ENCODE measurements around the gene GCNT2.
"Not testable (repeated sequence)": the region's sequence is repeated elsewhere in the genome, so short reads cannot be mapped to it uniquely, and the experiment has no call there.

GCNT2 gene

GRCh38 chr6:10567256-10568026 is 46.3 kb downstream of the GCNT2 start:
- H3K4me3 ChIP-seq = no peak overlapping the region
- H3K9me3 ChIP-seq = no peaks in the 10 kb centered on the region
- DNase-seq = no peak
- no peaks in the 10 kb centered on the region for H3K27me3 ChIP-seq
- TF ChIP-seq, protein P1, sequence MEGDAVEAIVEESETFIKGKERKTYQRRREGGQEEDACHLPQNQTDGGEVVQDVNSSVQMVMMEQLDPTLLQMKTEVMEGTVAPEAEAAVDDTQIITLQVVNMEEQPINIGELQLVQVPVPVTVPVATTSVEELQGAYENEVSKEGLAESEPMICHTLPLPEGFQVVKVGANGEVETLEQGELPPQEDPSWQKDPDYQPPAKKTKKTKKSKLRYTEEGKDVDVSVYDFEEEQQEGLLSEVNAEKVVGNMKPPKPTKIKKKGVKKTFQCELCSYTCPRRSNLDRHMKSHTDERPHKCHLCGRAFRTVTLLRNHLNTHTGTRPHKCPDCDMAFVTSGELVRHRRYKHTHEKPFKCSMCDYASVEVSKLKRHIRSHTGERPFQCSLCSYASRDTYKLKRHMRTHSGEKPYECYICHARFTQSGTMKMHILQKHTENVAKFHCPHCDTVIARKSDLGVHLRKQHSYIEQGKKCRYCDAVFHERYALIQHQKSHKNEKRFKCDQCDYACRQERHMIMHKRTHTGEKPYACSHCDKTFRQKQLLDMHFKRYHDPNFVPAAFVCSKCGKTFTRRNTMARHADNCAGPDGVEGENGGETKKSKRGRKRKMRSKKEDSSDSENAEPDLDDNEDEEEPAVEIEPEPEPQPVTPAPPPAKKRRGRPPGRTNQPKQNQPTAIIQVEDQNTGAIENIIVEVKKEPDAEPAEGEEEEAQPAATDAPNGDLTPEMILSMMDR (IDR thresholded peaks at IDR 0.05) = no peak
- no peaks in the 10 kb centered on the region for H3K36me3 ChIP-seq
- H3K27ac ChIP-seq = no peak overlapping the region
- no peaks in the 10 kb centered on the region for H3K4me1 ChIP-seq
- intact Hi-C loops (cut with DNase I; ENCODE audit: low total_unique reads) = no loop called here

DNA sequence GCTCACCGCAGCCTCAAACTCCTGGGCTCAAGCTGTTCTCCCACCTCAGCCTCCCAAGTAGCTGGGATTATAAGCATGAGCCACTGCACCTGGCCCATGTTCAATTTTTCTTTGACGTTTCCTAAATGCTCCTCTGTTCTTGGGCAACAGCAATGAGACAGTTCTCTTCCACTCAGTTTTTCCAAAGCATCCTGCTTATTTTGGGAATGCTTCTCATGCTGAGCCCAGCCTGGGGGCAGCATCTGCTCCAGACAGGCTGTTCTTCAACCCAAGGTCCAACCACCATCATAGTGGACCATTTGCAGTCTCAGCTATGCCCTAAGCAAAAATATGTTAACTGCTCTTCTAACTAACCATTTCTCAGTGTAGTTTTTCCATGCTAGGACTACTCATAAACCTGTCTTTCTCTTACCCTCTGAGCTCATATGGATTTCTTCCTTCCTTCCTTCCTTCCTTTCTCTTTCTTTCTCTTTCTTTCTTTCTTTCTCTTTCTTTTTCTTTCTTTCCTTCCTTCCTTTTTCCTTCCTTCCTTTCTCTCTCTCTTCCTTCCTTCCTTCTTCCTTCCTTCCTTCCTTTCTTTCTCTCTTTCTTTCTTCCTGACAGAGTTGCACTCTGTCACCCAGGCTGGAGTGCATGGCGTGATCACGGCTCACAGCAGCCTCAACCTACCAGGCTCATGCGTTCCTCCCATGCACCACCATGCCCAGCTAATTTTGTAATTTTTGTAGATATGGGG is 48.4 kb downstream of the GCNT2 start:
- Histone ChIP-seq H3K9me3 (no peaks in the 10 kb centered on the region), H3K27me3 (no peaks in the 10 kb centered on the region), H3K36me3 (no peaks in the 10 kb centered on the region), H3K4me3 (no peak overlapping the region), H3K27ac (no peak overlapping the region), H3K4me1 (no peaks in the 10 kb centered on the region)
- DNase-seq = no peak
- TF ChIP-seq, protein P1 (IDR thresholded peaks at IDR 0.05) = no peak
- intact Hi-C loops (cut with DNase I; ENCODE audit: low total_unique reads) = no loop called here

DNA sequence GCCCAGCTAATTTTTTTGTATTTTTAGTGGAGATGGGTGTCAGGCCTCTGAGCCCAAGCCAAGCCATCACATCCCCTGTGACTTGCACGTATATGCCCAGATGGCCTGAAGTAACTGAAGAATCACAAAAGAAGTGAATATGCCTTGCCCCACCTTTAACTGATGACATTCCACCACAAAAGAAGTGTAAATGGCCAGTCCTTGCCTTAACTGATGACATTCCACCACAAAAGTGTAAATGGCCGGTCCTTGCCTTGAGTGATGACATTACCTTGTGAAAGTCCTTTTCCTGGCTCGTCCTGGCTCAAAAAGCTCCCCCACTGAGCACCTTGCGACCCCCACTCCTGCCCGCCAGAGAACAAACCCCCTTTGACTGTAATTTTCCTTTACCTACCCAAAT is 54.4 kb downstream of the GCNT2 start:
- H3K9me3 ChIP-seq; H3K36me3 ChIP-seq; H3K27ac ChIP-seq; H3K4me3 ChIP-seq; DNase-seq; intact Hi-C loops (cut with DNase I; ENCODE audit: low total_unique reads); H3K27me3 ChIP-seq; H3K4me1 ChIP-seq: not testable (repeated sequence)

- H3K9me3 ChIP-seq = no peaks in the 10 kb centered on the region
- H3K27ac ChIP-seq = no peak overlapping the region
- intact Hi-C loops (cut with DNase I; ENCODE audit: low total_unique reads) = no loop called here
- H3K36me3 ChIP-seq = no peaks in the 10 kb centered on the region
- H3K4me3 ChIP-seq = no peak overlapping the region
- TF ChIP-seq, protein P1 (IDR thresholded peaks at IDR 0.05) = no peak
- peaks cover 0 to 2% of the 10 kb centered on the region in 2 donors for H3K27me3 ChIP-seq
- H3K4me1 ChIP-seq = no peaks in the 10 kb centered on the region
- DNase-seq = no peak
Observed at GRCh38 chr6:10576226-10576625, 55.1 kb downstream of the GCNT2 start.

DNA sequence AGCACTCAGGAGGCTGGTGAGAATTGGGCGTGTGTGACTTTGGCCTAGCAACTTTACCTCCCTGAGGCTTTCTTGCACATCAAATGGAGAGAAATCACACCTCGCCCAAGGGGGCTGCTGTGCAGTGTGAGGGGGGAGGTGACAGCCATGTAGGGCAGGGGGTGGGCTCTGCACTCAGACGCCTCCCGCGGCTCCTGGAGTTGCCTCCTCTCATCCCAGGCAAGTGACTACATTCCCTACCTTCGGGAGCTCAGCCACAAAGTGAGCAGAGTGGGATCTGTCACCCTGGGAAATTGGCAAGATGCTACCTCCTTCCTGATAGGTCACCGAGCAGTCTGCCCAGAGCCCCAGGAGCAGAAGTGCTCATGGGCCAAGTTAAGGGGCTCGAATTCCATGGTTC is 56.0 kb downstream of the GCNT2 start:
- intact Hi-C loops (cut with DNase I; ENCODE audit: low total_unique reads) = no loop called here
- H3K36me3 ChIP-seq = no peaks in the 10 kb centered on the region
- no peak overlapping the region for H3K4me3 ChIP-seq
- H3K9me3 ChIP-seq = no peaks in the 10 kb centered on the region
- peaks cover 0 to 5% of the 10 kb centered on the region in 2 donors for H3K27me3 ChIP-seq
- TF ChIP-seq, protein P1 (IDR thresholded peaks at IDR 0.05) = no peak
- H3K27ac ChIP-seq = no peak overlapping the region
- DNase-seq = no peak
- no peaks in the 10 kb centered on the region for H3K4me1 ChIP-seq

- Histone ChIP-seq H3K27me3 (peaks cover 0 to 5% of the 10 kb centered on the region in 2 donors), H3K27ac (no peak overlapping the region), H3K9me3 (no peaks in the 10 kb centered on the region), H3K4me1 (no peaks in the 10 kb centered on the region), H3K36me3 (no peaks in the 10 kb centered on the region), H3K4me3 (no peak overlapping the region)
- TF ChIP-seq, protein P1 (IDR thresholded peaks at IDR 0.05) = no peak
- intact Hi-C loops (cut with DNase I; ENCODE audit: low total_unique reads) = no loop called here
- DNase-seq = no peak
Observed at GRCh38 chr6:10578723-10579122, 57.6 kb downstream of the GCNT2 start.

All from tibial artery (tissue), 4 donors.